ENCODE data around the gene RPS6KA5.
"Not testable (repeated sequence)": the region's sequence is repeated elsewhere in the genome, so short reads cannot be mapped to it uniquely, and the experiment has no call there.

The RPS6KA5 gene

GRCh38 chr14:91035855-91036254 is 24.6 kb downstream of the RPS6KA5 start:
- no peak for DNase-seq (ENCODE audit: low read depth, low spot score)

GRCh38 chr14:91034379-91034778 is 26.1 kb downstream of the RPS6KA5 start:
- not testable (repeated sequence) for DNase-seq (ENCODE audit: low read depth, low spot score)

More at GRCh38 chr14:91035855-91036254, 24.6 kb downstream of the RPS6KA5 start:
- H3K4me3 ChIP-seq (ENCODE audit: low read length): no peak overlapping the region

GRCh38 chr14:91032248-91032647 is 28.2 kb downstream of the RPS6KA5 start:
- H3K4me3 ChIP-seq (ENCODE audit: low read length): no peak overlapping the region
- no peak for DNase-seq (ENCODE audit: low read depth, low spot score)

More at GRCh38 chr14:91034379-91034778, 26.1 kb downstream of the RPS6KA5 start:
- H3K4me3 ChIP-seq (ENCODE audit: low read length): not testable (repeated sequence)

GRCh38 chr14:91031666-91032065 is 28.8 kb downstream of the RPS6KA5 start:
- no peak for DNase-seq (ENCODE audit: low read depth, low spot score)

GRCh38 chr14:91029456-91030217 is 30.8 kb downstream of the RPS6KA5 start:
- DNase-seq (ENCODE audit: low read depth, low spot score): no peak

More at GRCh38 chr14:91031666-91032065, 28.8 kb downstream of the RPS6KA5 start:
- H3K4me3 ChIP-seq (ENCODE audit: low read length): no peak overlapping the region

GRCh38 chr14:91027561-91027960 is 32.9 kb downstream of the RPS6KA5 start:
- no peak for DNase-seq (ENCODE audit: low read depth, low spot score)
- H3K4me3 ChIP-seq (ENCODE audit: low read length): no peak overlapping the region

More at GRCh38 chr14:91029456-91030217, 30.8 kb downstream of the RPS6KA5 start:
- H3K4me3 ChIP-seq (ENCODE audit: low read length): no peak overlapping the region

GRCh38 chr14:91022622-91023028 is 37.8 kb downstream of the RPS6KA5 start:
- DNase-seq (ENCODE audit: low read depth, low spot score): peak; percentile 48
- peak overlapping the region; percentile 6 for H3K4me3 ChIP-seq (ENCODE audit: low read length)

GRCh38 chr14:91021991-91022621 is 38.3 kb downstream of the RPS6KA5 start:
- H3K4me3 ChIP-seq (ENCODE audit: low read length): peak overlapping the region; percentile 6
- DNase-seq (ENCODE audit: low read depth, low spot score): no peak

GRCh38 chr14:91021115-91021514 is 39.3 kb downstream of the RPS6KA5 start:
- DNase-seq (ENCODE audit: low read depth, low spot score): no peak

GRCh38 chr14:91019673-91020072 is 40.8 kb downstream of the RPS6KA5 start:
- H3K4me3 ChIP-seq (ENCODE audit: low read length): no peak overlapping the region
- no peak for DNase-seq (ENCODE audit: low read depth, low spot score)

More at GRCh38 chr14:91021115-91021514, 39.3 kb downstream of the RPS6KA5 start:
- H3K4me3 ChIP-seq (ENCODE audit: low read length): no peak overlapping the region

- no peak for DNase-seq (ENCODE audit: low read depth, low spot score)
- no peak overlapping the region for H3K4me3 ChIP-seq (ENCODE audit: low read length)
Measured at GRCh38 chr14:91018481-91018880, 42.0 kb downstream of the RPS6KA5 start.

- H3K4me3 ChIP-seq (ENCODE audit: low read length): no peak overlapping the region
- DNase-seq (ENCODE audit: low read depth, low spot score): no peak
Measured at GRCh38 chr14:91016800-91017410, 43.5 kb downstream of the RPS6KA5 start.

- no peak for DNase-seq (ENCODE audit: low read depth, low spot score)
Measured at GRCh38 chr14:91015435-91015834, 45.0 kb downstream of the RPS6KA5 start.

GRCh38 chr14:91012045-91012444 is 48.4 kb downstream of the RPS6KA5 start:
- H3K4me3 ChIP-seq (ENCODE audit: low read length): no peak overlapping the region

More at GRCh38 chr14:91015435-91015834, 45.0 kb downstream of the RPS6KA5 start:
- no peak overlapping the region for H3K4me3 ChIP-seq (ENCODE audit: low read length)

GRCh38 chr14:91010153-91010533 is 50.3 kb downstream of the RPS6KA5 start:
- no peak for DNase-seq (ENCODE audit: low read depth, low spot score)
- no peak overlapping the region for H3K4me3 ChIP-seq (ENCODE audit: low read length)

More at GRCh38 chr14:91012045-91012444, 48.4 kb downstream of the RPS6KA5 start:
- DNase-seq (ENCODE audit: low read depth, low spot score): no peak

- H3K4me3 ChIP-seq (ENCODE audit: low read length): no peak overlapping the region
Measured at GRCh38 chr14:91009501-91010152, 50.8 kb downstream of the RPS6KA5 start.

GRCh38 chr14:91008759-91009409 is 51.6 kb downstream of the RPS6KA5 start:
- no peak overlapping the region for H3K4me3 ChIP-seq (ENCODE audit: low read length)
- DNase-seq (ENCODE audit: low read depth, low spot score): no peak

More at GRCh38 chr14:91009501-91010152, 50.8 kb downstream of the RPS6KA5 start:
- no peak for DNase-seq (ENCODE audit: low read depth, low spot score)

- no peak for DNase-seq (ENCODE audit: low read depth, low spot score)
- no peak overlapping the region for H3K4me3 ChIP-seq (ENCODE audit: low read length)
Measured at GRCh38 chr14:91005716-91006115, 54.7 kb downstream of the RPS6KA5 start.

- no peak for DNase-seq (ENCODE audit: low read depth, low spot score)
Measured at GRCh38 chr14:91004987-91005386, 55.5 kb downstream of the RPS6KA5 start.

More at GRCh38 chr14:91004987-91005386, 55.5 kb downstream of the RPS6KA5 start:
- no peak overlapping the region for H3K4me3 ChIP-seq (ENCODE audit: low read length)
